PC-9 (cell line): ENCODE results near the gene POTEF.
"Not testable (repeated sequence)": the region's sequence is repeated elsewhere in the genome, so short reads cannot be mapped to it uniquely, and the experiment has no call there.

Experiments
- CTCF ChIP-seq: fragments of 200-600 bp; sonication (generic); conservative IDR thresholded peaks from 2 replicates; pipeline ENCODE4 v1.6.1; 2017; ENCODE audit warnings: mixed run types, antibody characterized with exemption, mild to moderate bottlenecking, moderate library complexity
- EZH2 ChIP-seq: fragments of 200-600 bp; sonication (generic); IDR thresholded peaks from 2 replicates; pipeline ENCODE4 v1.8.0; 2017; ENCODE audit warnings: antibody characterized with exemption, low read depth

GRCh38 chr2:130062645-130063044 lies 66.4 kb downstream of the POTEF start:
- not testable (repeated sequence) for TF ChIP-seq CTCF, EZH2
